Measurements from ENCODE around the gene PTPN11. TPM values are rescaled to one million over a fixed set of nuclear protein-coding genes. Genes with fewer than 3 reads are reported as not detected.

Gene PTPN11
- total and polyA plus RNA-seq, 2 of the 8 experiments (the other 6 are each of a cell fraction or from before 2014, with no cell fraction given), result 28.3 to 133 TPM

GRCh38 chr12:112473056-112473455, 54.3 kb downstream of the PTPN11 start:
- H3K4me3 ChIP-seq (ENCODE audit: extremely low read depth in 1 of 4, insufficient read depth in 2 of 4, low read depth in 3 of 4, low read length in 4 of 4), result no peak overlapping the region
- no peak overlapping the region for H3K23ac ChIP-seq (ENCODE audit: insufficient read length)
- H3K9ac ChIP-seq (replicated peaks in 1 of 4; ENCODE audit: extremely low read depth in 1 of 4, low read depth in 3 of 4, low read length in 3 of 4), result no peak overlapping the region
- FAIRE-seq, result no peak
- ChIA-PET POLR2A (ENCODE audit: partially characterized antibody) (no interaction called here), CTCF (ENCODE audit: partially characterized antibody) (interaction anchor here (0.6 to 1.9 kb wide), 19 partner anchors 9 to 432 kb away, joined by 3 to 8 read pairs (median 3); no protein-coding TSS in a partner anchor)
- H3K79me2 ChIP-seq (ENCODE audit: control insufficient read depth in 1 of 2, insufficient read depth in 2 of 2, low read length in 2 of 2), result no peaks in the 10 kb centered on the region
- no peak overlapping the region for H3K4ac ChIP-seq (replicated peaks; ENCODE audit: insufficient read length, low read depth, low read length)
- H4K20me1 ChIP-seq (replicated peaks in 1 of 2; ENCODE audit: control insufficient read depth in 1 of 2, insufficient read depth in 2 of 2, low read length in 2 of 2), result peaks cover 0 to 5% of the 10 kb centered on the region in 2 experiments
- DNase-seq (ENCODE audit: low read depth in 1 of 2, low spot score in 2 of 2), result no peak
- H2BK20ac ChIP-seq (ENCODE audit: low read length), result no peak overlapping the region
- H4K8ac ChIP-seq (ENCODE audit: extremely low read depth, insufficient read depth, low read length), result no peak overlapping the region
- H2BK120ac ChIP-seq (replicated peaks; ENCODE audit: low read depth, low read length), result no peak overlapping the region
- TF ChIP-seq RAD21 (IDR thresholded peaks at IDR 0.05 in 1 of 2, conservative IDR thresholded peaks at IDR 0.05 in 1 of 2; ENCODE audit: low read depth in 2 of 2, low read length in 2 of 2) (peak; percentile 13 to 31; a peak in 1 of 4 replicates), CTCF (IDR thresholded peaks at IDR 0.05; ENCODE audit: control extremely low read depth in 1 of 3, insufficient read depth in 1 of 3, low read depth in 1 of 3, low read length in 3 of 3) (peak in 2 of 3 experiments; percentile 43 to 52; a peak in 3 of 4 replicates), USF2 (IDR thresholded peaks at IDR 0.05; ENCODE audit: low read length) (no peak), RNF2 (IDR thresholded peaks at IDR 0.05; ENCODE audit: borderline replicate concordance, low read depth, low read length, missing control alignments, poor library complexity, severe bottlenecking) (no peak)
- H3K36me3 ChIP-seq (ENCODE audit: control insufficient read depth in 2 of 4, insufficient read depth in 4 of 4, low read length in 3 of 4), result peaks cover 2 to 32% (median 12%) of the 10 kb centered on the region in 4 experiments
- no peak overlapping the region for H2BK5ac ChIP-seq (ENCODE audit: low read depth, low read length)
- no peak overlapping the region for H4K91ac ChIP-seq (replicated peaks; ENCODE audit: insufficient read length, low read length)
- H2BK15ac ChIP-seq (ENCODE audit: low read length), result no peak overlapping the region
- H3K56ac ChIP-seq (replicated peaks; ENCODE audit: insufficient read length, low read depth, low read length), result no peak overlapping the region
- 85% methylated on average over 4 of the region's 4 CpGs; no CpG with 5 or more reads in 1 of the 2 experiments for WGBS, 2 experiments (ENCODE audit: extremely low coverage in 1 of 2, insufficient coverage in 1 of 2, insufficient read length in 1 of 2, insufficient replicate concordance in 2 of 2, low coverage in 1 of 2, low lambda C conversion rate in 2 of 2, missing lambda C conversion rate in 1 of 2)
- no peak overlapping the region for H3K14ac ChIP-seq (ENCODE audit: insufficient read length)
- no peak overlapping the region for H3K4me2 ChIP-seq (ENCODE audit: insufficient read depth in 1 of 2, low read depth in 2 of 2, low read length in 2 of 2)
- H3K27ac ChIP-seq (ENCODE audit: low read depth, low read length), result no peak overlapping the region
- no peaks in the 10 kb centered on the region for H3K9me3 ChIP-seq (ENCODE audit: insufficient read depth in 2 of 2, low read depth in 1 of 2, low read length in 1 of 2)
- 0 out of 2 replicates have a peak, but pooled peaks cover 2% of the 10 kb centered on the region for H3K79me1 ChIP-seq (ENCODE audit: low read depth, low read length)
- no peak overlapping the region for H4K5ac ChIP-seq (ENCODE audit: insufficient read length, low read depth, low read length)
- no peaks in the 10 kb centered on the region for H3K23me2 ChIP-seq (ENCODE audit: low read depth, low read length)
- no peaks in the 10 kb centered on the region for H3K27me3 ChIP-seq (replicated peaks in 1 of 4; ENCODE audit: control insufficient read depth in 3 of 4, extremely low read depth in 1 of 4, insufficient read depth in 3 of 4, low read length in 3 of 4)
- no peak overlapping the region for H3K18ac ChIP-seq (ENCODE audit: extremely low read depth, low read length)
- H2AK5ac ChIP-seq (ENCODE audit: low read depth, low read length), result no peak overlapping the region
- peaks cover 0 to 4% (median 0%) of the 10 kb centered on the region in 4 experiments; a peak in 1 of 7 replicates for H3K4me1 ChIP-seq (replicated peaks in 1 of 4; ENCODE audit: control insufficient read depth in 3 of 4, insufficient read depth in 4 of 4, low read length in 3 of 4)
- H2BK12ac ChIP-seq (ENCODE audit: low read depth, low read length), result no peak overlapping the region
- H2AFZ ChIP-seq (ENCODE audit: low read length), result no peak overlapping the region
